ENCODE results near the gene AVPR2.
A peak's percentile ranks its signal among the peaks of the same experiment; 100 is the strongest.

Gene AVPR2

GRCh38 chrX:153922932-153923857 is 18.7 kb downstream of the AVPR2 start:
- no peak overlapping the region for H3K27ac ChIP-seq (ENCODE audit: low read depth, low read length)
- peaks cover 21% of the 10 kb centered on the region for H3K4me1 ChIP-seq (ENCODE audit: insufficient read depth, low read length)
- peaks cover 3 to 58% of the 10 kb centered on the region in 2 donors for H3K27me3 ChIP-seq (ENCODE audit: control insufficient read depth in 1 of 2, insufficient read depth in 2 of 2, low read length in 2 of 2)
- no peaks in the 10 kb centered on the region for H3K36me3 ChIP-seq (ENCODE audit: insufficient read depth, low read length)
- no peak overlapping the region for H3K4me3 ChIP-seq (ENCODE audit: low read depth in 1 of 2, low read length in 2 of 2)
- H3K9ac ChIP-seq (ENCODE audit: low read length) = no peak overlapping the region
- H3K9me3 ChIP-seq (ENCODE audit: low read length) = no peaks in the 10 kb centered on the region

DNA sequence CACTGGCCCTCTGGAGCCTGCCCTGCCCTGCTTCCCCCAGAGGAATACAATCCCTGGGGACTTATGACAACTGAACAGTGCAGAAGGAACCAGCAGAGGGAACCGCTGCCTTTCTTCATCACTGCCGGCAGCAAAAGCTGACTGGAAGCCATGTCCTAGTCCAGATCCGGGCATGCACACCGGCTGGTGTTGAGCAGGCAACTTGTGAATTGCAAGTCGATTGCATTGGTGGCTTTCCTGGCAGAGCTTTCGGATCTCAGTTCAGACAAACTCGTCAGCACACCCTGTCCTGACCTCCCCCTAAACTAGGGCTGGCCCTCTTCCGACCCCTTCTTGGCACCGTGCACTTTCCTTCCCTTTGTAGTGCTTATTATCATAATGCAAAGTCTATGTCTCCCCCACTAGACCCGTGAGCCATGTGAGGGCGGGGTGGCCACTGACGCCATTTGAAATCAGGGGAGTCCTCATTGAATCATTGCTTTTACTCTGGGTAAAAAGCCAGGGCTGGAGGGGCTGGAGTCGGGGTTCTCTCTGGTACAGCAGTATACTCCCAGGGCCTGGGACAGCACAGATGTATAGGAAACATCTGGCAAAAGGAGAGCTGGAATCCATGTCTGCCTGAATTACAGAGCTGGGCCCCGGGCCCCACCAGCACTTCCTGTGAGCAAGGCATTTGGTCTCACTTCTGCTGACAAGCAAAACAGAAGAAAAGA is 19.8 kb downstream of the AVPR2 start:
- no peaks in the 10 kb centered on the region for H3K9me3 ChIP-seq (ENCODE audit: low read length)
- H3K4me1 ChIP-seq (ENCODE audit: insufficient read depth, low read length) = peaks cover 26% of the 10 kb centered on the region
- H3K27me3 ChIP-seq (ENCODE audit: control insufficient read depth in 1 of 2, insufficient read depth in 2 of 2, low read length in 2 of 2) = peaks cover 3 to 52% of the 10 kb centered on the region in 2 donors
- H3K4me3 ChIP-seq (ENCODE audit: low read depth in 1 of 2, low read length in 2 of 2) = no peak overlapping the region
- no peak overlapping the region for H3K9ac ChIP-seq (ENCODE audit: low read length)
- no peaks in the 10 kb centered on the region for H3K36me3 ChIP-seq (ENCODE audit: insufficient read depth, low read length)
- no peak overlapping the region for H3K27ac ChIP-seq (ENCODE audit: low read depth, low read length)

DNA sequence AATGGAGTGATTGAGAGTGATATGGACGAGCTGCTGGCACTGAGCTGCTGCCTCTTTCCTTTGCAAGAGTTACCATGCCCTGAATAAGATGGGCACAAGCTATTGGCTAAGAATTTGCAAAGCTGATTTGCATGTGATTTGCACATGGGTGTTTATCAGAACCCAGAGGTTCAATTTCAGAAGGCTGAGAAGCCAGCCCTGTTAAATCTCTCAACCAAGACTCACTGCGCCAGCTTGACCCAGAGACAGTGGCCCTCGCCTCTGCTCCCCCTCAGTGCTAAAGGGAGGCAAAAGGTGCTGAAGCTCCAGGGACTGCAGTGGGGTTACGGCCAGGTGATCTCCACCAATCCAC is 20.9 kb downstream of the AVPR2 start:
- H3K27ac ChIP-seq (ENCODE audit: low read depth, low read length) = no peak overlapping the region

DNA sequence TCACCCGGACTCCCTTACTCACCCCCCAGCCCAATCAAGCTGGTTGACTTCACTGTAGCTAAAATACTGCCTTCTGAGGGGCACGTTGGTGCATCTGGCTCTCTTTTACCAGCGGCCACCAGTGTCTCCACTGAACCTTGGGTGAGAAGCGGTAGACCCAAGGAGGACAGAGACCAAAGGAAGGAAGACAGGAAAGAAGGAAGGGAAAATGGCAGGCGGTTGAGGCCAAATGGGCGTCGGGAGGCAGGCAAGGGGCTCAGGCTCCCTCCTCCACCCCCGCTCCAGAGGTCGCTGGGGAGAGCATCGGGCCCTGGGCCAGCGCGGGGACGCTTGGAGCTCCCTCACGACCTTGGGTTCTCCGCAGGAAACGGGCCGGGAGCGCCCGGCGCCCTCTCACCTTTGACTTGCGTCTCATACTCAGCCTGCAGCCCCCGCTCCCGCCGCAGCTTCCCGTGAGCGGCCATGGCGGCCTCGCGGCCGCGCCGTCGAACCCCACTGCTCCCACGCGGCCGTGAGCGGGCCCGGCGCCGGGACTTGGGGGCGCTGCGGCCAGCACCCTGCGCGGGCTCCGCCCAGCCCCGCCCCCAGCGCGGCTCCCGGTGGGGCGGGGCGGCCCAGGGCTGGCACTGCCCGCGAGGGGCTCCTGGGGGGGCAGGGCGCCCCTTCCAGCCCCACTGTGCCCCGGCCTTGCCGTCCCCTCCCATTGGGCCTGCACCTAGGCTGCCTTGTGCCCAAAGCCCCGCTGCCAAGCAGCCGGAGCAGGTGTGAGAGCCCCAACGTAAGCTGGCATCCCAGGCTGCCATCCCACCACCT is 21.5 kb downstream of the AVPR2 start, which contains the start of gene ARHGAP4:
Gene ARHGAP4, minus strand, starts transcription at position 526 of the 813 bp plus-strand sequence. Its CDS starts 62 bp downstream, at position 464.
- peaks cover 28% of the 10 kb centered on the region for H3K4me1 ChIP-seq (ENCODE audit: insufficient read depth, low read length)
- peaks cover under 1% of the 10 kb centered on the region for H3K36me3 ChIP-seq (ENCODE audit: insufficient read depth, low read length)
- peaks cover 3 to 44% of the 10 kb centered on the region in 2 donors for H3K27me3 ChIP-seq (ENCODE audit: control insufficient read depth in 1 of 2, insufficient read depth in 2 of 2, low read length in 2 of 2)
- H3K9me3 ChIP-seq (ENCODE audit: low read length) = no peaks in the 10 kb centered on the region
- H3K27ac ChIP-seq (ENCODE audit: low read depth, low read length) = peak within 1 kb of the TSS; percentile 93
- H3K4me3 ChIP-seq (ENCODE audit: low read depth in 1 of 2, low read length in 2 of 2) = peak within 1 kb of the TSS in 1 of 2 donors; percentile 62
- H3K9ac ChIP-seq (ENCODE audit: low read length) = no peak within 1 kb of the TSS

More for the DNA sequence above, 20.9 kb downstream of the AVPR2 start:
- peaks cover 28% of the 10 kb centered on the region for H3K4me1 ChIP-seq (ENCODE audit: insufficient read depth, low read length)
- H3K9ac ChIP-seq (ENCODE audit: low read length) = no peak overlapping the region
- no peaks in the 10 kb centered on the region for H3K9me3 ChIP-seq (ENCODE audit: low read length)
- H3K4me3 ChIP-seq (ENCODE audit: low read depth in 1 of 2, low read length in 2 of 2) = no peak overlapping the region
- peaks cover 3 to 50% of the 10 kb centered on the region in 2 donors for H3K27me3 ChIP-seq (ENCODE audit: control insufficient read depth in 1 of 2, insufficient read depth in 2 of 2, low read length in 2 of 2)
- no peaks in the 10 kb centered on the region for H3K36me3 ChIP-seq (ENCODE audit: insufficient read depth, low read length)

DNA sequence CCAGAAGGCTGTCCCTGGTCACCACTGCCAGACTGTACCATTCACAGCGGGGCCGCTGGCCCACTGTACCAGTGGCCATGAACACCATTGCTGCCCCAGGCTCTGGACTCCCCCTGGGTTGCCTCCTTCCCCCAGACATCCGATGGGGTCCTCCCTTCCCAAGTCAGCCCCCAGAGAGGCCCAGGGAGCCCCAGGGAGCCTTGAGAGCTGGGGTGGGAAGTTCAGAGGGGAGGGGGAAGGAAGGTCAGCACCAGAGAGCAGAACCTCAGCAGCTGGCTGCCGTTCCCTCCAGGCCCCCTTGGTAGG is 22.0 kb downstream of the AVPR2 start:
- Histone ChIP-seq H3K4me3 (ENCODE audit: low read depth in 1 of 2, low read length in 2 of 2) (peak overlapping the region in 1 of 2 donors; percentile 62), H3K27me3 (ENCODE audit: control insufficient read depth in 1 of 2, insufficient read depth in 2 of 2, low read length in 2 of 2) (peaks cover 3 to 38% of the 10 kb centered on the region in 2 donors), H3K27ac (ENCODE audit: low read depth, low read length) (peak overlapping the region; percentile 93), H3K4me1 (ENCODE audit: insufficient read depth, low read length) (peaks cover 23% of the 10 kb centered on the region), H3K9ac (ENCODE audit: low read length) (no peak overlapping the region), H3K9me3 (ENCODE audit: low read length) (no peaks in the 10 kb centered on the region), H3K36me3 (ENCODE audit: insufficient read depth, low read length) (peaks cover 4% of the 10 kb centered on the region)

- Histone ChIP-seq H3K27me3 (ENCODE audit: control insufficient read depth in 1 of 2, insufficient read depth in 2 of 2, low read length in 2 of 2) (peaks cover 3 to 33% of the 10 kb centered on the region in 2 donors), H3K9me3 (ENCODE audit: low read length) (no peaks in the 10 kb centered on the region), H3K27ac (ENCODE audit: low read depth, low read length) (peak overlapping the region; percentile 93), H3K36me3 (ENCODE audit: insufficient read depth, low read length) (peaks cover 9% of the 10 kb centered on the region), H3K9ac (ENCODE audit: low read length) (peak overlapping the region; percentile 75), H3K4me1 (ENCODE audit: insufficient read depth, low read length) (peaks cover 18% of the 10 kb centered on the region), H3K4me3 (ENCODE audit: low read depth in 1 of 2, low read length in 2 of 2) (peak overlapping the region; percentile 62 to 64)
Measured at GRCh38 chrX:153926858-153927671, 22.6 kb downstream of the AVPR2 start.

DNA sequence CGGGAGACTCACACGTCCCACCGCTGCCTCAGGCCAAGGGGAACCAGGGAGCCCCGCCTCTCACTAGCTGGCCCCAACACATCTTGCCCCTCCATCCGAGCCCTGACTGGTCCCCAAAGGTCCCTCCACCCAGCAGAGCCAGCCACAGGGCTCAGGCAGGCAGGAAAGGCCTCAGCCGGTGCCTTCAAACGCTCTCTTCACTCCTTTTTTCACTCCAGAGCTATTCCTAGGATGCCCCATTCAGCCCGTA is 23.1 kb downstream of the AVPR2 start:
- H3K4me1 ChIP-seq (ENCODE audit: insufficient read depth, low read length) = peaks cover 18% of the 10 kb centered on the region

GRCh38 chrX:153927922-153928760 is 23.7 kb downstream of the AVPR2 start:
- Histone ChIP-seq H3K27me3 (ENCODE audit: control insufficient read depth in 1 of 2, insufficient read depth in 2 of 2, low read length in 2 of 2) (peaks cover 3 to 27% of the 10 kb centered on the region in 2 donors), H3K9me3 (ENCODE audit: low read length) (no peaks in the 10 kb centered on the region), H3K4me3 (ENCODE audit: low read depth in 1 of 2, low read length in 2 of 2) (peak overlapping the region; percentile 62 to 64), H3K36me3 (ENCODE audit: insufficient read depth, low read length) (peaks cover 12% of the 10 kb centered on the region), H3K4me1 (ENCODE audit: insufficient read depth, low read length) (peaks cover 16% of the 10 kb centered on the region), H3K27ac (ENCODE audit: low read depth, low read length) (peak overlapping the region; percentile 93), H3K9ac (ENCODE audit: low read length) (peak overlapping the region; percentile 75)

More for the DNA sequence above, 23.1 kb downstream of the AVPR2 start:
- no peaks in the 10 kb centered on the region for H3K9me3 ChIP-seq (ENCODE audit: low read length)
- H3K4me3 ChIP-seq (ENCODE audit: low read depth in 1 of 2, low read length in 2 of 2) = peak overlapping the region; percentile 62 to 64
- peak overlapping the region; percentile 75 for H3K9ac ChIP-seq (ENCODE audit: low read length)
- peaks cover 3 to 28% of the 10 kb centered on the region in 2 donors for H3K27me3 ChIP-seq (ENCODE audit: control insufficient read depth in 1 of 2, insufficient read depth in 2 of 2, low read length in 2 of 2)
- H3K27ac ChIP-seq (ENCODE audit: low read depth, low read length) = peak overlapping the region; percentile 93
- H3K36me3 ChIP-seq (ENCODE audit: insufficient read depth, low read length) = peaks cover 12% of the 10 kb centered on the region

- Histone ChIP-seq H3K4me3 (ENCODE audit: low read depth in 1 of 2, low read length in 2 of 2) (no peak overlapping the region), H3K9me3 (ENCODE audit: low read length) (no peaks in the 10 kb centered on the region), H3K4me1 (ENCODE audit: insufficient read depth, low read length) (peaks cover 18% of the 10 kb centered on the region), H3K27me3 (ENCODE audit: control insufficient read depth in 1 of 2, insufficient read depth in 2 of 2, low read length in 2 of 2) (peaks cover 3 to 24% of the 10 kb centered on the region in 2 donors), H3K27ac (ENCODE audit: low read depth, low read length) (no peak overlapping the region), H3K9ac (ENCODE audit: low read length) (no peak overlapping the region), H3K36me3 (ENCODE audit: insufficient read depth, low read length) (peaks cover 12% of the 10 kb centered on the region)
Measured at GRCh38 chrX:153928846-153929245, 24.4 kb downstream of the AVPR2 start.

DNA sequence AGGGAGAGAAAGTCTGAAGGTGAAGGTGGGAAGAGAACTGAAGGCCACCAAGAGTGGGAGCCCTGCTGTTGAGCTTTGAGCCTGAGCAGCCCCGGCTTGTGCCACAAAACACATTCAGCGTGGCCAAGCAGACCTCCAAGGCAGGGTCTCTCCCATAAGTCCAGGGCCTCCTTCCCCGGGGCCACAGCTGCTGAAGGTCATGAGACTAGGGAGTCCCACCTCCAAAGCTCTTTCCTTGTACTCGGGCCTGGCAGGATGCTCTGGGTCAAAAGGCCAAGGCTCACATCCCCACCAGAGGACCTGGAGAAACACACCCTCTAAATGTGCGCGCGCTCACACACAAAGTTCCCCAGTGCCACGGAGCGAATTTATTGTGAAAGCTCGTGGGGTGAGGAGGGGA is 25.1 kb downstream of the AVPR2 start:
- Histone ChIP-seq H3K9ac (ENCODE audit: low read length) (no peak overlapping the region), H3K27me3 (ENCODE audit: control insufficient read depth in 1 of 2, insufficient read depth in 2 of 2, low read length in 2 of 2) (peaks cover 3 to 22% of the 10 kb centered on the region in 2 donors), H3K9me3 (ENCODE audit: low read length) (no peaks in the 10 kb centered on the region), H3K36me3 (ENCODE audit: insufficient read depth, low read length) (peaks cover 12% of the 10 kb centered on the region), H3K4me1 (ENCODE audit: insufficient read depth, low read length) (peaks cover 22% of the 10 kb centered on the region), H3K4me3 (ENCODE audit: low read depth in 1 of 2, low read length in 2 of 2) (no peak overlapping the region), H3K27ac (ENCODE audit: low read depth, low read length) (no peak overlapping the region)
